Type B pancreatic cell (in vitro differentiated cells): ENCODE results near the gene MAP1B. TPM values are rescaled to one million over a fixed set of nuclear protein-coding genes. Genes with fewer than 3 reads are reported as not detected.

ENCODE experiments used
- DNase-seq: peaks from one replicate; pipeline ENCODE4 v3.0.0; 2021; ENCODE audit warnings: mixed read lengths; ENCODE audit not compliant: unreplicated experiment; ENCODE audit errors: extremely low spot score
- H3K27ac Mint-ChIP-seq: 2 replicates; pipeline ENCODE4 v1.8.0; 2021; ENCODE audit warnings: mild to moderate bottlenecking, mixed read lengths
- H3K27me3 Mint-ChIP-seq: 2 replicates; pipeline ENCODE4 v1.8.0; 2021; ENCODE audit warnings: mixed read lengths
- H3K36me3 Mint-ChIP-seq: 2 replicates; pipeline ENCODE4 v1.8.0; 2021; ENCODE audit warnings: mixed read lengths
- H3K4me1 Mint-ChIP-seq: one replicate; pipeline ENCODE4 v1.8.0; 2021; ENCODE audit warnings: mixed read lengths; ENCODE audit not compliant: unreplicated experiment
- H3K4me3 Mint-ChIP-seq: 2 replicates; pipeline ENCODE4 v1.8.0; 2021; ENCODE audit warnings: mild to moderate bottlenecking, mixed read lengths
- H3K9me3 Mint-ChIP-seq: 2 replicates; pipeline ENCODE4 v1.8.0; 2021; ENCODE audit warnings: mixed read lengths
- total RNA-seq: library from RNA; stranded (reverse); gene quantifications from 2 replicates; pipeline ENCODE4 v1.2.1, GENCODE V29; 2021; ENCODE audit warnings: low replicate concordance
- TF ChIP-seq, protein P1 (sequence below): fragments of 200-600 bp; sonication (generic); conservative IDR thresholded peaks from 2 replicates; pipeline ENCODE4 v1.5.0; 2021; ENCODE audit warnings: antibody characterized with exemption, mild to moderate bottlenecking

Gene MAP1B
- total RNA-seq, 1 donor from 2014 or later = 124 TPM

- Mint-ChIP-seq H3K4me1 (peaks cover 10% of the 10 kb centered on the region), H3K36me3 (peaks cover 9% of the 10 kb centered on the region)
Measured at GRCh38 chr5:72237879-72238278, 130.6 kb downstream of the MAP1B start.

DNA sequence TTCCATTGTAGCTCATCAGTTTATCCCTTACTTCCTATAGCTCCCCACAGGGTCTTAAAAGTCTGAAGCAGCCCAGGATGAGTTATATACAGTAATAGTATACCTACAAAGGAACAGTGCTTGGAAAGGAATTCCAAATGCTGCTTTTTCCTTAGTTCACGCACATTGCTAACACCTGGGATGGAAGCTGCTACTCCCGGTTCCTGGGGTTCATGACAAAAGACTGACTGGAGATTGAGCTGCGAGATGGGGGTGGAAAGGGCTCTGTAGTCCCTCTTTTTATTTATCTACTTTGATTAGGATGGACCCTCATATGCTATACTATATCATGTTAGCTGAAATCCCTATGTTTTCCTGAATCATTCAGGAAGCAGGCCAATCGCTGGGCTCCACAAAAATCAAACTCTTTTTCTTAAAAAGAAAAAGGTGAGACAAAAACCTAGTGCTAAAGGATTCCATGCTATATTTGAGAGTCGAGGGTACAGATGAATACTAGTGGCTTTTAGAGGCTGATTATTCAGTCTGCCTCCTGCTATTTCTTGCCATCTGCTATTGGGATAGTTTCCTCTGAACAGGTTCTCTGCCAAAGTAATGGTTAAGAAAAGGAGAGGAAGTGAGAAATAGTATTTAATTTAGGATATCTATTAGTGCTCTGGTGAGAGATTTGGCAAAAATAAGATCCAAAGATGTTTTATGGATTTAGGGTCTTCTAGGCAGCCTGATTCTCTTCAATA is 131.6 kb downstream of the MAP1B start:
- no peak for DNase-seq
- Mint-ChIP-seq H3K36me3 (peaks cover 6% of the 10 kb centered on the region), H3K27me3 (no peaks in the 10 kb centered on the region), H3K9me3 (no peaks in the 10 kb centered on the region), H3K27ac (no peak overlapping the region), H3K4me1 (peaks cover 12% of the 10 kb centered on the region), H3K4me3 (no peak overlapping the region)
- TF ChIP-seq, protein P1, sequence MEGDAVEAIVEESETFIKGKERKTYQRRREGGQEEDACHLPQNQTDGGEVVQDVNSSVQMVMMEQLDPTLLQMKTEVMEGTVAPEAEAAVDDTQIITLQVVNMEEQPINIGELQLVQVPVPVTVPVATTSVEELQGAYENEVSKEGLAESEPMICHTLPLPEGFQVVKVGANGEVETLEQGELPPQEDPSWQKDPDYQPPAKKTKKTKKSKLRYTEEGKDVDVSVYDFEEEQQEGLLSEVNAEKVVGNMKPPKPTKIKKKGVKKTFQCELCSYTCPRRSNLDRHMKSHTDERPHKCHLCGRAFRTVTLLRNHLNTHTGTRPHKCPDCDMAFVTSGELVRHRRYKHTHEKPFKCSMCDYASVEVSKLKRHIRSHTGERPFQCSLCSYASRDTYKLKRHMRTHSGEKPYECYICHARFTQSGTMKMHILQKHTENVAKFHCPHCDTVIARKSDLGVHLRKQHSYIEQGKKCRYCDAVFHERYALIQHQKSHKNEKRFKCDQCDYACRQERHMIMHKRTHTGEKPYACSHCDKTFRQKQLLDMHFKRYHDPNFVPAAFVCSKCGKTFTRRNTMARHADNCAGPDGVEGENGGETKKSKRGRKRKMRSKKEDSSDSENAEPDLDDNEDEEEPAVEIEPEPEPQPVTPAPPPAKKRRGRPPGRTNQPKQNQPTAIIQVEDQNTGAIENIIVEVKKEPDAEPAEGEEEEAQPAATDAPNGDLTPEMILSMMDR = no peak

More at GRCh38 chr5:72237879-72238278, 130.6 kb downstream of the MAP1B start:
- H3K27ac Mint-ChIP-seq = no peak overlapping the region
- H3K27me3 Mint-ChIP-seq = no peaks in the 10 kb centered on the region
- no peak overlapping the region for H3K4me3 Mint-ChIP-seq
- no peaks in the 10 kb centered on the region for H3K9me3 Mint-ChIP-seq
- TF ChIP-seq, protein P1 = no peak
- no peak for DNase-seq

- peaks cover 5% of the 10 kb centered on the region for H3K36me3 Mint-ChIP-seq
- peaks cover 29% of the 10 kb centered on the region for H3K4me1 Mint-ChIP-seq
- H3K9me3 Mint-ChIP-seq = no peaks in the 10 kb centered on the region
- H3K4me3 Mint-ChIP-seq = no peak overlapping the region
- DNase-seq = no peak
- TF ChIP-seq, protein P1 = no peak
- peak overlapping the region; percentile 32 for H3K27ac Mint-ChIP-seq
- no peaks in the 10 kb centered on the region for H3K27me3 Mint-ChIP-seq
Measured at GRCh38 chr5:72241346-72242003, 134.2 kb downstream of the MAP1B start.

- Mint-ChIP-seq H3K27ac (peak overlapping the region; percentile 50), H3K4me3 (peak overlapping the region; percentile 47), H3K4me1 (peaks cover 37% of the 10 kb centered on the region), H3K9me3 (no peaks in the 10 kb centered on the region), H3K36me3 (no peaks in the 10 kb centered on the region), H3K27me3 (no peaks in the 10 kb centered on the region)
- DNase-seq = no peak
- TF ChIP-seq, protein P1 = no peak
Measured at GRCh38 chr5:72242796-72243475, 135.7 kb downstream of the MAP1B start.

- Mint-ChIP-seq H3K4me1 (peaks cover 39% of the 10 kb centered on the region), H3K9me3 (no peaks in the 10 kb centered on the region), H3K36me3 (no peaks in the 10 kb centered on the region), H3K4me3 (no peak overlapping the region), H3K27me3 (no peaks in the 10 kb centered on the region), H3K27ac (no peak overlapping the region)
- no peak for DNase-seq
- TF ChIP-seq, protein P1 = no peak
Measured at GRCh38 chr5:72243706-72244105, 136.4 kb downstream of the MAP1B start.
